ENCODE results near the gene GRID2. TPM values are rescaled to one million over a fixed set of nuclear protein-coding genes. Genes with fewer than 3 reads are reported as not detected.
"Not testable (repeated sequence)": the region's sequence is repeated elsewhere in the genome, so short reads cannot be mapped to it uniquely, and the experiment has no call there.

GRID2 gene
- total RNA-seq, 3 donors from 2014 or later, result under 0.01 TPM

GRCh38 chr4:93671093-93671492 lies 1367.3 kb downstream of the GRID2 start:
- intact Hi-C loops (cut with DNase I; ENCODE audit: low total_unique reads), result no loop called here
- H3K27ac ChIP-seq, result no peak overlapping the region
- no peak overlapping the region for H3K4me3 ChIP-seq
- no peak for DNase-seq (ENCODE audit: low spot score in 2 of 2)
- no peaks in the 10 kb centered on the region for H3K27me3 ChIP-seq
- TF ChIP-seq CTCF (IDR thresholded peaks at IDR 0.05) (no peak), POLR2AphosphoS5 (IDR thresholded peaks at IDR 0.05) (no peak), POLR2A (IDR thresholded peaks at IDR 0.05) (no peak)
- H3K4me1 ChIP-seq, result no peaks in the 10 kb centered on the region
- no peaks in the 10 kb centered on the region for H3K9me3 ChIP-seq
- H3K36me3 ChIP-seq, result no peaks in the 10 kb centered on the region

GRCh38 chr4:93676937-93677336 lies 1373.2 kb downstream of the GRID2 start:
- H3K27ac ChIP-seq; H3K27me3 ChIP-seq; H3K36me3 ChIP-seq; H3K4me1 ChIP-seq; intact Hi-C loops (cut with DNase I; ENCODE audit: low total_unique reads); H3K9me3 ChIP-seq; DNase-seq (ENCODE audit: low spot score in 2 of 2); H3K4me3 ChIP-seq: not testable (repeated sequence)

GRCh38 chr4:93684571-93684970 lies 1380.8 kb downstream of the GRID2 start:
- Histone ChIP-seq H3K4me3 (no peak overlapping the region), H3K27ac (no peak overlapping the region)
- intact Hi-C loops (cut with DNase I; ENCODE audit: low total_unique reads), result no loop called here

GRCh38 chr4:93687304-93687703 lies 1383.5 kb downstream of the GRID2 start:
- H3K9me3 ChIP-seq, result no peaks in the 10 kb centered on the region
- intact Hi-C loops (cut with DNase I; ENCODE audit: low total_unique reads), result no loop called here

More at GRCh38 chr4:93684571-93684970, 1380.8 kb downstream of the GRID2 start:
- Histone ChIP-seq H3K27me3 (no peaks in the 10 kb centered on the region), H3K36me3 (no peaks in the 10 kb centered on the region), H3K4me1 (no peaks in the 10 kb centered on the region), H3K9me3 (no peaks in the 10 kb centered on the region)
- DNase-seq (ENCODE audit: low spot score in 2 of 2), result no peak
- TF ChIP-seq POLR2A (IDR thresholded peaks at IDR 0.05), result no peak
- no peak for TF ChIP-seq POLR2AphosphoS5 (IDR thresholded peaks at IDR 0.05)
- no peak for TF ChIP-seq CTCF (IDR thresholded peaks at IDR 0.05)

GRCh38 chr4:93688978-93689377 lies 1385.2 kb downstream of the GRID2 start:
- TF ChIP-seq POLR2AphosphoS5 (IDR thresholded peaks at IDR 0.05), result no peak
- no peak for TF ChIP-seq CTCF (IDR thresholded peaks at IDR 0.05)
- no peak for TF ChIP-seq POLR2A (IDR thresholded peaks at IDR 0.05)
- no peak overlapping the region for H3K4me3 ChIP-seq
- H3K36me3 ChIP-seq, result no peaks in the 10 kb centered on the region
- no peaks in the 10 kb centered on the region for H3K4me1 ChIP-seq
- H3K27me3 ChIP-seq, result no peaks in the 10 kb centered on the region
- no peak for DNase-seq (ENCODE audit: low spot score in 2 of 2)
- H3K9me3 ChIP-seq, result no peaks in the 10 kb centered on the region
- H3K27ac ChIP-seq, result no peak overlapping the region
- intact Hi-C loops (cut with DNase I; ENCODE audit: low total_unique reads), result no loop called here

More at GRCh38 chr4:93687304-93687703, 1383.5 kb downstream of the GRID2 start:
- H3K4me1 ChIP-seq, result no peaks in the 10 kb centered on the region
- no peak overlapping the region for H3K27ac ChIP-seq
- DNase-seq (ENCODE audit: low spot score in 2 of 2), result no peak
- TF ChIP-seq POLR2A (IDR thresholded peaks at IDR 0.05) (no peak), CTCF (IDR thresholded peaks at IDR 0.05) (no peak), POLR2AphosphoS5 (IDR thresholded peaks at IDR 0.05) (no peak)
- no peak overlapping the region for H3K4me3 ChIP-seq
- no peaks in the 10 kb centered on the region for H3K36me3 ChIP-seq
- no peaks in the 10 kb centered on the region for H3K27me3 ChIP-seq

GRCh38 chr4:93693141-93693540 lies 1389.4 kb downstream of the GRID2 start:
- Histone ChIP-seq H3K4me3 (no peak overlapping the region), H3K36me3 (no peaks in the 10 kb centered on the region), H3K9me3 (no peaks in the 10 kb centered on the region), H3K27me3 (no peaks in the 10 kb centered on the region), H3K27ac (no peak overlapping the region), H3K4me1 (no peaks in the 10 kb centered on the region)
- TF ChIP-seq POLR2AphosphoS5 (IDR thresholded peaks at IDR 0.05), result no peak
- TF ChIP-seq POLR2A (IDR thresholded peaks at IDR 0.05), result no peak
- no peak for TF ChIP-seq CTCF (IDR thresholded peaks at IDR 0.05)
- DNase-seq (ENCODE audit: low spot score in 2 of 2), result no peak
- intact Hi-C loops (cut with DNase I; ENCODE audit: low total_unique reads), result no loop called here

Data from breast epithelium (tissue), 4 donors.